Limb (tissue), 2 donors: Measurements from ENCODE around the gene STOML1.
"Not testable (repeated sequence)": the region's sequence is repeated elsewhere in the genome, so short reads cannot be mapped to it uniquely, and the experiment has no call there.

Experiments
- DNase-seq, 2 donors: peaks; one replicate each; pipeline ENCODE4 v3.0.0-alpha.2; 2016; ENCODE audit errors: extremely low spot score in 2 of 2

STOML1 gene

DNA sequence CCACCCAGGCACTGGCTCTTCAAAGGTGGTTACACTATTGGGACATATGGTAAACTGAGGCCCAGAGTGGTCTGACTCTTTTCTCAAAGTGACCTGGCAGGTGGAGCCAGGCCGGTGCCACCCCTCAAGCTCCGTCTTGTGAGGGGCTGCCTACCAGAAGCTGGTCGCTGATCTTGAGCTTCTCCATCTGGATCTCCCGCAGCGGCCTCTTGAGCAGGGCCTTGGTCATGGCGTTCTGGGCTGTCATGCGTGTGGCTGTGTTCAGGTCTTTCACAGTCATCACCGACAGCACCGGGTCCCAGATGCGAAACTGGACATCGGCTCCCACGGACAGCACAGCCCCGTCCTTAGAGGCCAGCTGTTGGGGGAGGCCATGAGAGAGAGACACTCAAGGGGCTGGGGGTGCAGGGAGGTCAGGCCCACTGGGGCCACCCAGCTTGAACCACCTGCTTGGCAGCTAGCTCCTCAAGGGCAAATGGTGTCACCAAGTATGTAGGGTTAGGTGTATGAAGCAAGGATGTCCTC is 3.6 kb downstream of the STOML1 start:
- no peak for DNase-seq

DNA sequence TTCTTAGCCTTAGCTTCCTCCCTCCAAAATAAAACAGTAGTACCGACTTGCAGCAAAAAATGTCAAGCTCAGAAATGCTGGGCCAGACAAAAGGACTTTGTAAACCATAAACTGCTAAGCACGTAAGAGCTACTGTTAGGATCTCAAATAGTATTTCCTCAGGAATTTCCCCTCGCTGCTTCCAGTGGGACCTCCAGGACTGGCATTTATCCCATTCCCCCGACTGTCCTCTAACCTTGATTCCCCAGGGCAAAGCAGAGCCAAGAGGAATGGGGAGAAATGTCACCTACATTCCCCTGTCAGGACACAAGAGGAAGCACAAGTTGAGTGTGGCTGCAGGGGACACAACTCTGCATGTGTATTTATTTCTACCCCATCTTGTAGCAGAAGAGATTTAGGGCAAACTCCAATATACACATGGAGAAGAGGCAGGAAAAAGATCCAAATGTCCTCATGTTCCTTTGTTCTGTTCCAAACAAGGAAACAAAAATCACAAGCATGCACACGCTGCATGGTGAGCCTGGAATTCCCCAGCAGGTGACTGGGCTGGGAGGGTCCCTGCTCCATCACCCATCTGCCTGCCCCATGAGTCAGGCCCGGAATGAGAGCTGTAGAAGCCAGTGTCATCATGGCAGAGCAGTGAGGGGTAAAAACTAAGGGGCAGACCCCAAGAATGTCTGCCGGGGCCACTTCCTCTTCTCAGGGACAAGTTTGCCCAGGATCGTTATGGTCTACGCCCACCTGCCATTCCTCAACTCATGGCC is 4.2 kb downstream of the STOML1 start:
- DNase-seq: no peak

DNA sequence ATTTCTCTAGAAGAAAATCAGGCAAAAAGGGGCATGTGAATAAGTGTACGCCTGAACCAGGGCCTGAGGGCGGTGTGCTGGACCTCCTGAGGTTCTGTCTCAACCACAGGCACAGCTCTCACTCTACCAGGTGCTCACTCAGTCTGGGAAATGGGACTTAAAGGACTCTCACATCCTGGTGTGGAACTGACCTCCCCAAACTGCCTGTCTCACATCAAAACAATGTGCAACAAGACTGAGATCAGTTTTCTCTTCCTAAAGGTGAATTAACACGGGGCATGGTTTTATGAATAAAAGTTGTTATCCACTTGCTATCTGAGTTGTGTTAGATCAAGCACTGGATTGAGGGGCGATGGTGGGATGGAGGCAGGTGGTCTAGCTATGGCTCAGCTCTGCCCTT is 4.8 kb downstream of the STOML1 start:
- DNase-seq: no peak

DNA sequence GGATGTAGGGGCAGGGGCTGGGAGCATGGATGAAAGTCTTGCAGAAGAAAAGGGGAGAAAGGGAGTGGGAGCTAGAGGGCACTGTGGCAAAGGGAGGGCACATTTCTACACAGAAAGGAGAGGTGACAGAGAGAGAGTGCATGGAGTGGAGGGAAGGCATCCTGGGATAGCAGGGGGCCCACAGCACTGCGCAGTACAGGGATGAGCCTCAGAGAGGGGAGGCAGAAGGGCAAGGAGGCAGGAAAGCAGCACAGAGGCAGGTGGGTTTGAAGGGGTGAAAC is 5.4 kb downstream of the STOML1 start:
- DNase-seq: no peak

DNA sequence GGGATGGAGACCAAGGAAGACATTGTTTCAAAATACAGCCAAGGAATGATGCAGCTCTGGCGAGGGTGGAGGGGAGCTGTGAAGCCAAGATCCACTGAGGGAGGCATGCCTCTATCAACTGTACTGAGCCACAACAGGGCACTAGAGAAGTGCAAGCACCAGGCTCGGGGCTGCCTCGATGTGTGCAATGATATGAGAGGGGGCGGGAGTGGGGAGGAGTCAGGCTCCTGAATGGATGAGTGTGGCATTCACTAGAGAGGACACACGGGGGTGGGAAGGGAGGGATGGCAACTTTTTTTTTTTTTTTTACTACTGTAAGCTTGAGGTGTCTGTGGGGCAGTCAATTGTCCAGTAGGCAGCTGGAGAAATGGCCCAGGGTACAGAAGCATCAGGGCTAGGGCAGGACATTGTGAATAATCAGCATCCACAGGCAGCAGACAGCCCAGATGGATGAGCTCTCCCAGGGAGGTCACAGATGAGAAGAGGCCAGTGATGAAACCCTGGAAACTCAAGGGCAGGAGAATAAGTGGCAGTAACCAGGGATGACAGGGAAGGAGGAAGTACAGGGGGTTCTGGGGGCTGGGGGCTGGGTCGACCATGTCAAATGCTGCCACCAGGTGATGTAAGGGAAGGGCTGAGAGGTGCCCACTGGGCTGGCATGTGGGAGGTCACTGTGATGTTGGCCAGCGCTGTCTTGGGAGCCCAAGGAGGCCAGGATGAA is 5.9 kb downstream of the STOML1 start:
- DNase-seq: no peak

DNA sequence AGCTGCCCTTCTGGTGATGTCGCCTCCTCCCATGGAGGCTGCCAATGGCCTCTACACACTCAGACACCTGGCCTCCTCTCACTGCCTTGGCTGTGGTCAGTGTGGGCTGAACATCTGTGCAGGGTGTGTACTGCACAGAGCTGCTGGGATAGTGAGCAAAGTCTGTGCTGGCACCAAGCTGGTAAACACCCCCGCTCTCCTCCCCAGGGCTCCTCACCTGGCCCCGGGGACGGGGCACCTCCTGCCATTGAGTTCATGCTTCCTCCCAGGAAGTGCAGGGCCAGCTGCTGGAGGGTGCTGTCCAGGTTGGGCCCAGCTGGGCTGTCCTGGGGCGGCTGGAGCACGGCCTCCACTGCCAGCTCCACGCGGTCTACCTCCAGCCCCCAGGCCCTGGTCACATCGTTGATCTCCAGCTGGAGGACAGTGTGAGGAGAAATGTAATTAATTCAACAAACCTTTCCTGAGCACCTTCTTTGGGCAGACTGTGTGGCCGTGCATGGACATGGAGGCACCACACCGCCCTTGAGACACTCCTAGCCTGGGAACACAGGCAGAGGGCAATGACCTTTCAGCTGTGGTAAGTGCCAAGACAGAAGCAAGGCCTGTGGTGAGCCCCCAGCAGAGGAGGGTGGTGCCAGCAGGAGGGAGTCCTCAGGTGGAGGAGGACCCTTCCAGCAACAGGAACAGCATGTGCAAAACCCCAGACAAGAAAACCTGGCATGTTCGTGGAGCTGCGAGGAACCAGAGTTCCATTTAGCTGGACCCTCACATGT is 6.8 kb downstream of the STOML1 start:
- DNase-seq: no peak

DNA sequence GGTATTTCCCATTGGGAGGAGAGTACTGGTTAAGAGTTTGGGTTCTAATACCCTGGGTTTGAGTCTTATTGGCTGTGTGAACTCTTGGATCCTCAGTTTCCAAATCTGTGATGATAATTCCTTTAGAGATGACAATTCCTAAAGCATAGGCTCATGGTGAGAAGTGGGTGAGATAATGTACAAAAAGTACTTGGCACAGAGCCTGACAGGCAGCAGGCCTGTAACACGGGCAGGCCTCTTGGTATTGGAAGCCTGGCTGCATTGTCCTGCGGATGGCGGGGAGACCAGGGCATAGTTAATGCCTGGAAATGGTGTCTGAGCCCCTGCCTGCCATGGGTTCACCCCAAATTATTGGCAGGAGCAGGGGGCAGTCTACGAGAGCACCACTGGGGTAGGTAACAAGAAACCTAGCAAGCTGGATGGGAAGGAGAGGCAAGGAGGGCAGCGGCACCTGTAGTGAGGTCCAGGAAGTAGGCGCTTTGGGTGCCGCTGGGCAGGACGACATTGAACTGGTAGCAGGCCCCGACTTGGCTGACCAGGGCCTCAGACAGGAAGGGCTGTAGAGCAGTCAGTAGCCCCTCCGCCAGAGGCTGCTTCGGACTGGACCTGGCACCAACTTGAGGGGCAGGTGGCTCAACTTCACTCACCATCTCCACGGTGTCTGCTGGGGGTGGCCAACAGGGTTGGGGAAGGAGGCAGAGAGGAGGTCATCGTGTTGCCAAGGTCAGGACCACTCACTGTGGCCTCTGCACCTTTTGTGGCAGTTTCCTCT is 7.7 kb downstream of the STOML1 start:
- no peak for DNase-seq

DNA sequence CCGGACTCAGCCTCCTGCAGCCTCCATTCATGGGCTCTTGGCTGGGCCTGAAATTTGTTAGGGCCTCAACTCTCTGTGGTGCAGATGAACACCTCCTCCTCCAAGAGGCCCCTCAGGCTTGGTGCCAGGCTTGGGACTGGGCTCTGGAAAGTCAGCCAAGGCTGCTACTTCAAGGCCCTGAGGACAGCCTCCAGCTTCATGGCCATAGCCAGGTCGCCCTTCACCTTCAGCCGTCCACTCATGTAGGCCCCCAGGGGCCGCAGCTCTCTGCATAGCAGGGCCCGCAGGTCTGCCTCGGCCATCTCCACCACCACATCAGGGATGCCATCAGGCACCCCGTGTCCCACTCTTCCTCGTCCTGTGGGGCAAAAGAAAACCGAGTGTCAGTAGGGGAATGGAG is 8.3 kb downstream of the STOML1 start:
- no peak for DNase-seq

DNA sequence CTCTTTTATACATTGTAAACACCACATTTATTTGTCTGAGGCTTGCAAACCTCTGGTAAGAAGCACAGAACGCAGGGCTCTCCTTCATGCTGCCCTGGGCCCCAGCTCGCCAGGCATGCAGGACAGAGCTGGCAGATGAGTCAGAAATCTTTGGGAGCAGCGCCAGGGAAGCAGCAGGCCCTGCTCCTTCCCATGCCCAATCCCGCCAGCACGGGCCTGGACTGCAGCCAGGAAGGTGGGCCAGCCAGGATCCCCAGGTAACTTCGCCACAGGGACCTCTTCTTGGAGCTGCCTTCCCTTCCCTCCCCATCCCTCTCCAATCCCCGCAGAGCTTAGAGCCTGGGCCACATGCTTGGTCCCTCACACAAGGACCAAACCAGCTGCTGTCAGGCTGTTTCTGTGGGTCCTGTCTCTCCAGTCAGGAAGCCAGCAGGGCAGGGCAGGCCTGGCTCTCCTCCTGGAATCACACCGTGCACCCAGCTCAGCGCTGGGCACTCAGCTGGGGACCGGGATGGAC is 8.8 kb downstream of the STOML1 start:
- peak in 1 of 2 donors; percentile 55 for DNase-seq

DNA sequence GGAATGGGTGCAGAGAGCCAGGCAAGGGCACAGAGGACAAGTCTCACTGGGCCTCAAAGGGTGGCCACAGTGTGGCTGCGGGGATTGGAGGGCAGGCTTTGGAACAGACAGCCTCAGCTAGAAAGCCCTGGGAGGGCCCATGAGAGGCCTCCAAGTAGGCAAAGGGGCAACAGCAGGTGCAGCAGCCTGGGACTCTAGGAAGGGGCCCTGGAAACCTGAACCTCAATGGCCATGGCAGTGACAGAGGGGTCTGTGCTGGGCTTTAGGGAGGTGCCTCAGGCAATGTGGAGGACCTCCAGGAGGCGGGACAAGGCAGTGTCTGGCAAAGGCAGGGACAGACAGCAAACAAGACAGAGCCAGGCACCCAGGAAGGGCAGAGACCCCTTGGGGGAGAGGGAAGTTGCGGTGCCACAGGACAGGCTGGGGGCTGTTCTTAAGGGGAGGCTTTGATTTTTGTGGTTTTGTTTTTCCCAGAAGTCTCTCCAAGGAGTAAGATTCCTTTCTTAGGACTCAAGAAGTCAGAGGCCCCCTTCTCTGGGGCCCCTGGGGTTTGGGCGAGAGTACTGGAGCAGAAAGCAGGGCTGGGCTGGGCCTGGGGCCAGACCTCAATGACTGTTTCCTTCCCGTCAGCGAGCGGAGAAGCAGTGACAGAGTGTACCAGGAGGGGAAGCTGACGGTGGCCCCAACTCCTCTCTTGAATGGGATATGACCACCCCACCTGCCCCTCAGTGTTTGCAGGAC is 9.7 kb downstream of the STOML1 start:
- peak; percentile 60 to 77 for DNase-seq

DNA sequence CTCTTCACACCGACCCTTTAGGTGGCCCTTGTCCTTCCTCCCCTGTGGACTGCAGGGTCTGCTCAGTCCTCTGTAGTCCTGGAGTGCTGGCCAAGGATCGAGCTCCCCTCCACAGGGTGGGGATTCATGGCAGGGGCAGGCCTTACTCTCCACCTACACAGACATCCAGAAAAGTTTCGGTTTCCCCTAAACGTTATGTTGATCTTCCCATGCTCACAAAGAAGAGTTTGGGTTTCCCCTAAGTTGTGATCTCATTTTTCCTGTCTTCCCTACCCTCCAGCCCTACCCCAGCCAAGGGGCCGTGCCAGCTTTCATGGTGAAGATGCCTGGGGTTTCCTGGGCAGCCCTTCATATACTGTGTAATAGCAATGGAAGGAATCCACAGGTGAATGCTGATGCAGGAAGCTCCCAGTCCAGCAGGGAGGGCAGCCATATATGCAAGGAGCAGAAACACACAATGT is 10.3 kb downstream of the STOML1 start:
- DNase-seq: no peak

DNA sequence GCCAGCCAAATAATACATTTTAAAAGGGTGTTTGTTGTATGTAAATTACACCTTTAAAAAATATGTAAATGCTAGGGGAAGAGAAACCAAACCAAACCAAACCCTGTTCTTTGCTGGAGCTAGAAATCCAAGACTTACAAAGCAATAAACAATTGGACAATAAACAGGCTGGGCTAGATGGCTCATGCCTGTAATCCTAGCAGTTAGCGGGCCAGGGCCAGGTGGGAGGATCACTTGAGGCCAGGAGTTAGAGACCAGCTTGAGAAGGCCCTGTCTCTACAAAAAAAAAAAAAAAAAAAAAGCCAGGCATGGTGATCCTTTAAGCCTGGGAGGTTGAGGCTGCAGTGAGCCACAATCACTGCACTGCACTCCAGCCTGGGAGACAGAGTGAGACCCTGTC is 12.5 kb downstream of the STOML1 start:
- DNase-seq: no peak

DNA sequence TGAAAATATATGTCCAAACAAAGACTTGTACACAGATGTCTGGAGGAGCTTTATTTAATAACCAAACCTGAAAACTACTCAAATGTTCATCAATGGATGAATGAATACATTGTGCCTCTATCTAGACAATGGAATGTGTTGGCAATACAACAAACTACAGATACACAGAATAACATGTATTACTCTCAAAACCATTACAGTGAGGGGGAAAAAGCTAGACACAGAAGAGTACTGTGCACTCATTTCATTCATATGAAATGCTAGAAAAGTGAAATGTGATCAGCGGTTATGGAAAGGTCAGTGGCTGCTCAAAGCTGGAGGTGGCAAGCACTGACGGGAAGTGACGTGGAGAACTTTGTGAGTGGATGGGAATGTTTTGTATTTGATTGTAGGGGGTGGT is 13.2 kb downstream of the STOML1 start:
- DNase-seq: no peak

DNA sequence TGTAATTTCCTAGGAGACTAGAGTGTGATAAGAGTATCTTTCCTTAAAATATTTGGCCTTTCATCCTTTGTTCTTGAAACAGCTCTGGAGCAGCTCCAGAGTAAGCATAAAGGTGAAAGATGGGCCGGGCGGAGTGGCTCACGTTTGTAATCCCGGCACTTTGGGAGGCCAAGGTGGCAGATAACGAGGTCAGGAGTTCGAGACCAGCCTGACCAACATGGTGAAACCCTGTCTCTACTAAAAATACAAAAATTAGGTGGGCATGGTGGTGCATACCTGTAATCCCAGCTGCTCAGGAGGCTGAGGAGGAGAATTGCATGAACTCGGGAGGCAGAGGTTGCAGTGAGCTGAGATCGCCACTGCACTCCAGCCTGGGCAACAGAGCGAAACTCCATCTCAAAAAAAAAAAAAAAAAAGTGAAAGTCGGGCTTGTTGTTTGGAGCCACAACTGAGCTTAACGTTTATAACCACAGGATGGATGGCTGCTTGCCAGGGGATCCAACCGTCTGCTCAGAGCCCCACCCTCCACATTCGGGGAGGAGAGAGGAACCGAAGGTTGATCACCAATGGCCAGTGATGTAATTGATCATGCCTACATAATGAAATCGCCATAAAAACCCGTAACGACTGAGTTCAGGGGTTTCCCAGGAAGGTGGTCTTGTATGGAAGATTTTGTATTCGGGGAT is 16.5 kb downstream of the STOML1 start:
- DNase-seq: not testable (repeated sequence)

DNA sequence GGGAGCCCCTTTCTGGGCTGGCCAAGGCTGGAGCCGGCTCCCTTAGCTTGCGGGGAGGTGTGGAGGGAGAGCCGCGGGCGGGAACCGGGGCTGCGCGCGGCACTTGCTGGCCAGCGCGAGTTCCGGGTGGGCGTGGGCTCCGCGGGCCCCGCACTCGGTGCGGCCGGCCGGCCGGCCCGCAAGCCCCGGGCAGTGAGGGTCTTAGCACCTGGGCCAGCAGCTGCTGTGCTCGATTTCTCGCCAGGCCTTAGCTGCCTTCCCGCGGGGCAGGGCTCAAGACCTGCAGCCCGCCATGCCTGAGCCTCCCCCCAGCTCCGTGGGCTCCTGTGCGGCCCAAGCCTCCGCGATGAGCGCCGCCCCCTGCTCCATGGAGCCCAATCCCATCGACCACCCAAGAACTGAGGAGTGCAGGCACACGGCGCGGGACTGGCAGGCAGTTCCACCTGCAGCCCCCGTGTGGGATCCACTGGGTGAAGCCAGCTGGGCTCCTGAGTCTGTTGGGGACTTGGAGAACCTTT is 18.4 kb downstream of the STOML1 start:
- not testable (repeated sequence) for DNase-seq

DNA sequence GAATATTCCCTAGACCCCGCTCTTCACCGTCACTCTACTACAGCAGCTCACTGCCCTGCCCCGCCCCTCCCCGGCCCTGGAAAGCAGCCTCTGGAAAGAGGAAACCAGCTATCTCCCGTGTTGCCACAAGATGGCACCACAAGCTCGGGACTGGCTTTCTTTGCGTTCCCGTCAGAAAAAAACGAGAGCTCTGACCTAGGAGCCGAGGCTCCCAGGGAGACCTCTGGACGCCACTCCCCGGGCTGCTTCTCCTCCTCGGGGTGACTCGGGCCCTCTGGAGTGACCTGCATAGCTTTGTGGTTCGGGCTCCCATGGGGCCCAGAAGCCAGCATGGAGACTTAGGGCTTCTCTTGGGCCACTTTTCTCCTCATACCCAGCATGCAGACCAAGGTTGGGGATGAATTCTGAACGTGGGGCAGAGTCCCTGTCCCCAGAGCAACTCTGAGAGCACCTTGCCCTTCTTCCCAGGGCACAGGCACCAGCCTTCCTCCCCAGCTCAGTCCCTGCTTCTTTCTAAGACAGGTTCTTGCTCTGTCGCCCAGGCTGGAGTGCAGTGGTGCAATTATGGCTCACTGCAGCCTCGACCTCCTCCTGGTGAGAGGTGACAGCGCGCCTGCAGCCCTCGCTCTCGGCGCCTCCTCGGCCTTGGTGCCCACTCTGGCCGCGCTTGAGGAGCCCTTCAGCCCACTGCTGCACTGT is 19.0 kb downstream of the STOML1 start:
- DNase-seq: peak; percentile 85 to 91

DNA sequence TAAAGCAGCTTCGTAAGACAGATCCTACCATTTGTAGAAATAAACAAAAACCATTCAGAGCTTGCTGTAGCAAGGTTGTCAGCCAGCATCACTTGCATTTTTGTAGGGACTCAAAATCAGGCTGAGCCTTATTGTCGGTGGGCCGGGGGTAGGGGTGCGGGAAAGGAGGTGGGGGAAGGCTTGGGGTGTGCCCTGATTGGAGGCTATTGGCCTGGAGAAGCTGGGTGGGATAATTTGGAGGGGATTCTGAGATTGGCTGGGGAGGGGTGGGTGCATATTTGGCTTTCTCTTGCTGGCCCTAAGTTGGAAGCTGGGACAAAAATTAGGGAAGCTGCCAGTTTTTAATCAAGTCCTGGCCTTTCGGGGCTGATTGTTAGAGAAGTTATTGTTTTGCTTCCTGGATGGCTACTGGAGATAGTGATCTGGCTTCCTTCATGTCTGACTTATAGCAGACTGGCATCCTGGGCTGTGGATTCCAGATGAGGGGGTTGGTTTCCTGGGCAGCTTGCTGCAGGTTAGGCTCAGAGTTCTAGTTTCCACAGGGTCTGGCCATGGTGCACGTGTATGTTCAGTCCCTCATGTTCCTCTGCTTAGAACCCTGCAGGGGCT is 22.8 kb downstream of the STOML1 start:
- DNase-seq: no peak

DNA sequence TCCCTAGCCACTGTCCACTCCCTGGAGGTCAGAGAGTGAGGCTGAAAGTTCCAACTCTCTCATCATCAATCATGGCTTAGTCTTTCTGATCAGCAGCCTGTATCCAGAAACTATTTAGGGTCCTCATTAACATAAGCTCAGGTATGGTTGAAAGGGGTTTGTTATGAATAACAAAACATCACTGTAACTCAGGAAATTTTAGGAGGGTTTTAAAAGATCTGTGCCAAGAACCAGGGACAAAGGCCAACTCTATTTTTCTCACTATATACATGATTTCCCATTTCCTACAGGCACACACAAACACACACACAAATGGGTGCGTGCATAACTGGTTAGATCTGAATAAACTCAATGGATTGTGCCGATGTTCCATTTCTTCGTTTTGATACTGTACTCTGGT is 23.6 kb downstream of the STOML1 start:
- DNase-seq: no peak

DNA sequence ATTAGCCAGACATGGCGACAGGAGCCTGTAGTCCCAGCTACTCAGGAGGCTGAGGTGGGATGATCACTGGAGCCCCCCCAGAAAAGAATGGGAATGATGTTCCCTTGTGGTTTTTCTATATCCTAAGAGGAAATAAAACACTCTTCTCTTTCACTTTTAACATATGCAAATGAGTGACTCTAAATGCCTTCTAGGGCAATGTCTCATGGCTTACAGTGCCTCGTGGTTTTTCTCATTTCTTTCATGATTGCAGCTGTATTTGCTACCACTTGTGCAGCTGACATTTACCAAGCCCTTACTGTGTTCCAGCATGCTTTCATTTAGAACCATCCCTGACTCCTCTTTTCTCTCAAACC is 26.4 kb downstream of the STOML1 start:
- peak in 1 of 2 donors; percentile 1 for DNase-seq
